Upper lobe of left lung (tissue), 4 donors: ENCODE measurements around the gene ZDHHC14.

ENCODE experiments used
- EP300 ChIP-seq, 4 donors: sonication (generic); formaldehyde crosslinking; IDR thresholded peaks; one replicate each; pipeline ENCODE4 v1.5.1; 2017; ENCODE audit warnings: antibody characterized with exemption in 4 of 4, control low read depth in 2 of 4
- POLR2A ChIP-seq, 4 donors: fragments of 450-650 bp; IDR thresholded peaks; one replicate each; pipeline ENCODE4 v1.5.1; 2016 to 2017; ENCODE audit warnings: antibody characterized with exemption in 4 of 4, mild to moderate bottlenecking in 2 of 4
- POLR2AphosphoS5 ChIP-seq, 2 donors: sonication (generic); formaldehyde crosslinking; IDR thresholded peaks; one replicate each; pipeline ENCODE4 v1.5.1; 2017; ENCODE audit warnings: antibody characterized with exemption in 2 of 2
- TF ChIP-seq, protein P1 (sequence below), 6 experiments: fragments of 450-650 bp in 4 of 6; fragments of 200-600 bp in 2 of 6; sonication (generic) in 2 of 6; IDR thresholded peaks; one replicate each; pipeline ENCODE4 v1.5.1; 2016 to 2019; ENCODE audit warnings: antibody characterized with exemption in 6 of 6

DNA sequence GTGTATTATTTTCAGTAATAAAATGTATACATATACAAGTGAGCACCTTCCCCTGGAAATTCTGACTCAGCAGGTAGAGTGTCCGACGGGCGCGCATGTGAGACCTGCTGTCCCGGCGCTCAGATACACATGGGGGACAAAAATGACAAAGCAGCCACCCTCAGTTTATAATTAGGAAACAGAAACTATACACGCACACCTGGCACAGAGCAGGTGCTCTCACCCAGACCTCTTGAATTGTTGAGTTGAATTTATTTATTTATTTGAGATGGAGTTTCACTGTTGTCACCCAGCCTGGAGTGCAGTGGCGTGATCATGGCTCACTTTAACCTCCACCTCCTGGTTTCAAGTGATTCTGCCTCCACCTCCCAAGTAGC is 180.4 kb downstream of the ZDHHC14 start:
- TF ChIP-seq, protein P1, sequence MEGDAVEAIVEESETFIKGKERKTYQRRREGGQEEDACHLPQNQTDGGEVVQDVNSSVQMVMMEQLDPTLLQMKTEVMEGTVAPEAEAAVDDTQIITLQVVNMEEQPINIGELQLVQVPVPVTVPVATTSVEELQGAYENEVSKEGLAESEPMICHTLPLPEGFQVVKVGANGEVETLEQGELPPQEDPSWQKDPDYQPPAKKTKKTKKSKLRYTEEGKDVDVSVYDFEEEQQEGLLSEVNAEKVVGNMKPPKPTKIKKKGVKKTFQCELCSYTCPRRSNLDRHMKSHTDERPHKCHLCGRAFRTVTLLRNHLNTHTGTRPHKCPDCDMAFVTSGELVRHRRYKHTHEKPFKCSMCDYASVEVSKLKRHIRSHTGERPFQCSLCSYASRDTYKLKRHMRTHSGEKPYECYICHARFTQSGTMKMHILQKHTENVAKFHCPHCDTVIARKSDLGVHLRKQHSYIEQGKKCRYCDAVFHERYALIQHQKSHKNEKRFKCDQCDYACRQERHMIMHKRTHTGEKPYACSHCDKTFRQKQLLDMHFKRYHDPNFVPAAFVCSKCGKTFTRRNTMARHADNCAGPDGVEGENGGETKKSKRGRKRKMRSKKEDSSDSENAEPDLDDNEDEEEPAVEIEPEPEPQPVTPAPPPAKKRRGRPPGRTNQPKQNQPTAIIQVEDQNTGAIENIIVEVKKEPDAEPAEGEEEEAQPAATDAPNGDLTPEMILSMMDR (IDR thresholded peaks at IDR 0.05): no peak
- TF ChIP-seq POLR2AphosphoS5 (IDR thresholded peaks at IDR 0.05): no peak
- TF ChIP-seq POLR2A (IDR thresholded peaks at IDR 0.05): no peak
- no peak for TF ChIP-seq EP300 (IDR thresholded peaks at IDR 0.05)
